HCT116 (cell line): Measurements from ENCODE around the gene NDUFB6. TPM values are rescaled to one million over a fixed set of nuclear protein-coding genes. Genes with fewer than 3 reads are reported as not detected.

ENCODE experiments used
- ATAC-seq: fragments of 200-7000 bp; cut with Tn5 transposase; 2 replicates; pipeline ENCODE4 v1.9.1; 2020; ENCODE audit warnings: mild to moderate bottlenecking, moderate library complexity
- BruUV-seq: library from RNA; stranded (reverse); fragments of 400-500 nt; replicated peaks from 2 replicates; lab custom pipeline; 2021; lab: Mats Ljungman, UMichigan
- CTCF ChIA-PET: fragments of 300-600 bp; sonication (Branson Sonifier 250); formaldehyde crosslinking; loops from one replicate; lab custom pipeline; 2021; ENCODE audit warnings: antibody characterized with exemption; lab: Charles Lee
- POLR2A ChIA-PET: fragments of 300-600, 350-600 bp; sonication (Branson Sonifier 250); formaldehyde crosslinking; loops from one replicate; lab custom pipeline; 2021; ENCODE audit warnings: antibody characterized with exemption; lab: Charles Lee
- RAD21 ChIA-PET, 2 experiments: fragments of 300-600 bp; sonication (Branson Sonifier 250); formaldehyde crosslinking; loops; one replicate each; lab custom pipeline; 2023; ENCODE audit warnings: low total read pairs in 2 of 2; ENCODE audit not compliant: uncharacterized antibody in 2 of 2, unreplicated experiment in 2 of 2, low non-redundant PET in 1 of 2; lab: Charles Lee
- DNase-seq: peaks from one replicate; pipeline ENCODE4 v3.0.0-alpha.2; 2010; ENCODE audit warnings: low read depth, low spot score
- H2AFZ ChIP-seq: fragments of 200-600 bp; shearing (Covaris generic), sonication (generic); 2 replicates; pipeline ENCODE4 v1.6.1; 2017; ENCODE audit warnings: low read depth, mixed run types, mixed read lengths, antibody characterized with exemption, low read length; ENCODE audit not compliant: poor library complexity, severe bottlenecking
- H3K27ac ChIP-seq: 2 replicates; pipeline ENCODE4 v1.5.1; 2012; ENCODE audit warnings: low read depth, low read length
- H3K27me3 ChIP-seq: fragments of 200-600 bp; sonication (generic); 2 replicates; pipeline ENCODE4 v1.6.1; 2016; ENCODE audit warnings: mixed run types, low read length, mixed read lengths; ENCODE audit not compliant: insufficient read depth
- H3K36me3 ChIP-seq, 2 experiments: fragments of 200-500 bp in 1 of 2; fragments of 200-600 bp in 1 of 2; sonication (Bioruptor generic) in 1 of 2; sonication (generic) in 1 of 2; 2 replicates each; pipeline versions ENCODE4 v1.5.1 to v1.6.1; 2014 to 2016; ENCODE audit warnings: low read length in 2 of 2, inconsistent platforms in 1 of 2, mixed read lengths in 1 of 2, mixed run types in 1 of 2; ENCODE audit not compliant: insufficient read depth in 2 of 2, control insufficient read depth in 1 of 2
- H3K4me1 ChIP-seq, 2 experiments: fragments of 200-600 bp in 1 of 2; sonication (generic) in 1 of 2; 2 replicates each; pipeline versions ENCODE4 v1.5.1 to v1.6.1; 2012 to 2017; ENCODE audit warnings: low read length in 2 of 2, inconsistent platforms in 1 of 2, mild to moderate bottlenecking in 1 of 2, mixed read lengths in 1 of 2, mixed run types in 1 of 2, moderate library complexity in 1 of 2; ENCODE audit not compliant: insufficient read depth in 2 of 2, control insufficient read depth in 1 of 2
- H3K4me2 ChIP-seq: fragments of 200-600 bp; sonication (generic); 2 replicates; pipeline ENCODE4 v1.6.1; 2017; ENCODE audit warnings: mixed run types, low read length, mixed read lengths
- H3K4me3 ChIP-seq, 2 experiments: fragments of 200-600 bp in 1 of 2; sonication (generic) in 1 of 2; replicated peaks in 1 of 2; 2 replicates each; pipeline ENCODE4 v1.5.1; 2011 to 2016; ENCODE audit warnings: low read length in 2 of 2, control low read depth in 1 of 2, low read depth in 1 of 2, mild to moderate bottlenecking in 1 of 2, mixed read lengths in 1 of 2, mixed run types in 1 of 2
- H3K79me2 ChIP-seq: fragments of 200-600 bp; sonication (generic); 2 replicates; pipeline ENCODE4 v1.6.1; 2017; ENCODE audit warnings: mild to moderate bottlenecking, mixed run types, low read length, moderate library complexity, mixed read lengths; ENCODE audit not compliant: insufficient read depth
- H3K9ac ChIP-seq: fragments of 200-600 bp; sonication (generic); 2 replicates; pipeline ENCODE4 v1.6.1; 2016; ENCODE audit warnings: low read length, mixed read lengths
- H3K9me2 ChIP-seq: fragments of 200-600 bp; sonication (generic), shearing (Covaris generic); 2 replicates; pipeline ENCODE4 v1.6.1; 2017; ENCODE audit warnings: mixed run types, mild to moderate bottlenecking, moderate library complexity; ENCODE audit not compliant: insufficient read depth
- H3K9me3 ChIP-seq, 2 experiments: fragments of 200-500 bp in 1 of 2; fragments of 200-600 bp in 1 of 2; sonication (Bioruptor generic) in 1 of 2; sonication (generic) in 1 of 2; 2 replicates each; pipeline ENCODE4 v1.6.1; 2014 to 2017; ENCODE audit warnings: low read length in 2 of 2, mixed read lengths in 2 of 2, inconsistent platforms in 1 of 2, low read depth in 1 of 2, mild to moderate bottlenecking in 1 of 2, mixed run types in 1 of 2, moderate library complexity in 1 of 2; ENCODE audit not compliant: control insufficient read depth in 1 of 2, insufficient read depth in 1 of 2
- H4K20me1 ChIP-seq: fragments of 200-600 bp; sonication (generic), shearing (Covaris generic); 2 replicates; pipeline ENCODE4 v1.6.1; 2017; ENCODE audit warnings: mixed run types, mild to moderate bottlenecking, moderate library complexity; ENCODE audit not compliant: insufficient read depth
- CEBPB ChIP-seq: IDR thresholded peaks from 2 replicates; pipeline ENCODE4 v1.6.1; 2012; ENCODE audit warnings: low read depth
- EGR1 ChIP-seq: IDR thresholded peaks from 2 replicates; pipeline ENCODE4 v1.6.1; 2012; ENCODE audit warnings: low read depth
- ELF1 ChIP-seq: IDR thresholded peaks from 2 replicates; pipeline ENCODE4 v1.6.1; 2012; ENCODE audit warnings: low read depth, borderline replicate concordance
- EZH2 ChIP-seq: fragments of 200-600 bp; sonication (generic); IDR thresholded peaks from 2 replicates; pipeline ENCODE4 v1.6.1; 2017; ENCODE audit warnings: antibody characterized with exemption, mixed run types
- EZH2phosphoT487 ChIP-seq: fragments of 200-600 bp; IDR thresholded peaks from 2 replicates; pipeline ENCODE4 v1.6.1; 2018; ENCODE audit warnings: antibody characterized with exemption, borderline replicate concordance
- JUND ChIP-seq: IDR thresholded peaks from 2 replicates; pipeline ENCODE4 v1.6.1; 2012
- POLR2A ChIP-seq: IDR thresholded peaks from 2 replicates; pipeline ENCODE4 v1.7.0; 2011; ENCODE audit warnings: borderline replicate concordance; ENCODE audit not compliant: insufficient read depth, insufficient read length; ENCODE audit errors: extremely low read depth
- POLR2AphosphoS5 ChIP-seq: IDR thresholded peaks from 2 replicates; pipeline ENCODE4 v1.6.1; 2011; ENCODE audit warnings: mild to moderate bottlenecking, low read depth, low read length, moderate library complexity
- SP1 ChIP-seq: IDR thresholded peaks from 2 replicates; pipeline ENCODE4 v1.6.1; 2012; ENCODE audit warnings: low read depth
- TCF7L2 ChIP-seq: IDR thresholded peaks from 2 replicates; pipeline ENCODE4 v1.7.0; 2011; ENCODE audit warnings: borderline replicate concordance, inconsistent platforms; ENCODE audit not compliant: insufficient read depth, insufficient read length; ENCODE audit errors: extremely low read depth
- YY1 ChIP-seq: IDR thresholded peaks from 2 replicates; pipeline ENCODE4 v1.6.1; 2011; ENCODE audit warnings: low read length, low read depth, moderate library complexity, mild to moderate bottlenecking; ENCODE audit not compliant: insufficient replicate concordance; ENCODE audit errors: extremely low read depth
- ZFX ChIP-seq: fragments of 450-650 bp; IDR thresholded peaks from 2 replicates; pipeline ENCODE4 v1.6.1; 2017
- ZNF274 ChIP-seq: fragments of 200-500 bp; sonication (Bioruptor generic); IDR thresholded peaks from 2 replicates; pipeline ENCODE4 v1.6.1; 2014; ENCODE audit warnings: mild to moderate bottlenecking, low read depth, low read length, inconsistent platforms
- intact Hi-C: fragments of 100-400 bp; cut with micrococcal nuclease; formaldehyde crosslinking; loops from 2 replicates; pipeline ENCODE4 v1.10.0; 2022
- total RNA-seq: library from RNA; stranded (reverse); gene quantifications from one replicate; pipeline ENCODE4 v1.2.1, GENCODE V29; 2021; ENCODE audit not compliant: unreplicated experiment
- TF ChIP-seq, protein P1 (sequence below): IDR thresholded peaks from 2 replicates; pipeline ENCODE4 v1.6.1; 2012; ENCODE audit warnings: low read depth
- TF ChIP-seq, protein P2 (sequence below): IDR thresholded peaks from 2 replicates; pipeline ENCODE4 v1.6.1; 2011; ENCODE audit warnings: mild to moderate bottlenecking, low read length, moderate library complexity; ENCODE audit not compliant: insufficient replicate concordance; ENCODE audit errors: extremely low read depth
- TF ChIP-seq, protein P3 (sequence below): IDR thresholded peaks from 2 replicates; pipeline ENCODE4 v1.6.1; 2012

Gene NDUFB6
- total RNA-seq, 1 experiment from 2014 or later = 68.9 TPM

DNA sequence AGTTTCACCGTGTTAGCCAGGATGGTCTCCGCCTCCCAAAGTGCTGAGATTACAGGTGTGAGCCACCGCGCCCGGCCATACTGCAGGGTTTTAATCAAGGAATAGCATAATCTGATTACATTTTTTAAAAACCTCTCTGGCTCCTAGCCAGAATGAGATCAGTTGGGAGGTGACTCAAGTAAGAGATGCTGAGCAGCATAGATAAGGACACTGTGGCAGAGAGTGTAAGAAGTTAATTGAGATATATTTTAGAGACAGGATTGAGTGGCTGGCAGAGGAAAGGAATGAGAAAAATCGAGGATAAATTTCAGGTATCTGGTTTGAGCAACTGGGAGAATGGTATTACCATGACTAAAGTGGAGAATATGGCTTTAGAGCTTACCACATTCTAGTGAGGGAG, 39.6 kb downstream of the NDUFB6 start:
- TF ChIP-seq, protein P1, sequence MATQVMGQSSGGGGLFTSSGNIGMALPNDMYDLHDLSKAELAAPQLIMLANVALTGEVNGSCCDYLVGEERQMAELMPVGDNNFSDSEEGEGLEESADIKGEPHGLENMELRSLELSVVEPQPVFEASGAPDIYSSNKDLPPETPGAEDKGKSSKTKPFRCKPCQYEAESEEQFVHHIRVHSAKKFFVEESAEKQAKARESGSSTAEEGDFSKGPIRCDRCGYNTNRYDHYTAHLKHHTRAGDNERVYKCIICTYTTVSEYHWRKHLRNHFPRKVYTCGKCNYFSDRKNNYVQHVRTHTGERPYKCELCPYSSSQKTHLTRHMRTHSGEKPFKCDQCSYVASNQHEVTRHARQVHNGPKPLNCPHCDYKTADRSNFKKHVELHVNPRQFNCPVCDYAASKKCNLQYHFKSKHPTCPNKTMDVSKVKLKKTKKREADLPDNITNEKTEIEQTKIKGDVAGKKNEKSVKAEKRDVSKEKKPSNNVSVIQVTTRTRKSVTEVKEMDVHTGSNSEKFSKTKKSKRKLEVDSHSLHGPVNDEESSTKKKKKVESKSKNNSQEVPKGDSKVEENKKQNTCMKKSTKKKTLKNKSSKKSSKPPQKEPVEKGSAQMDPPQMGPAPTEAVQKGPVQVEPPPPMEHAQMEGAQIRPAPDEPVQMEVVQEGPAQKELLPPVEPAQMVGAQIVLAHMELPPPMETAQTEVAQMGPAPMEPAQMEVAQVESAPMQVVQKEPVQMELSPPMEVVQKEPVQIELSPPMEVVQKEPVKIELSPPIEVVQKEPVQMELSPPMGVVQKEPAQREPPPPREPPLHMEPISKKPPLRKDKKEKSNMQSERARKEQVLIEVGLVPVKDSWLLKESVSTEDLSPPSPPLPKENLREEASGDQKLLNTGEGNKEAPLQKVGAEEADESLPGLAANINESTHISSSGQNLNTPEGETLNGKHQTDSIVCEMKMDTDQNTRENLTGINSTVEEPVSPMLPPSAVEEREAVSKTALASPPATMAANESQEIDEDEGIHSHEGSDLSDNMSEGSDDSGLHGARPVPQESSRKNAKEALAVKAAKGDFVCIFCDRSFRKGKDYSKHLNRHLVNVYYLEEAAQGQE = no peak
- TF ChIP-seq JUND (no peak), POLR2AphosphoS5 (no peak), CEBPB (no peak), EGR1 (no peak), EZH2 (no peak), ZNF274 (no peak), ELF1 (no peak), YY1 (no peak), ZFX (no peak), SP1 (no peak), EZH2phosphoT487 (no peak), POLR2A (no peak), TCF7L2 (no peak)
- TF ChIP-seq, protein P2, sequence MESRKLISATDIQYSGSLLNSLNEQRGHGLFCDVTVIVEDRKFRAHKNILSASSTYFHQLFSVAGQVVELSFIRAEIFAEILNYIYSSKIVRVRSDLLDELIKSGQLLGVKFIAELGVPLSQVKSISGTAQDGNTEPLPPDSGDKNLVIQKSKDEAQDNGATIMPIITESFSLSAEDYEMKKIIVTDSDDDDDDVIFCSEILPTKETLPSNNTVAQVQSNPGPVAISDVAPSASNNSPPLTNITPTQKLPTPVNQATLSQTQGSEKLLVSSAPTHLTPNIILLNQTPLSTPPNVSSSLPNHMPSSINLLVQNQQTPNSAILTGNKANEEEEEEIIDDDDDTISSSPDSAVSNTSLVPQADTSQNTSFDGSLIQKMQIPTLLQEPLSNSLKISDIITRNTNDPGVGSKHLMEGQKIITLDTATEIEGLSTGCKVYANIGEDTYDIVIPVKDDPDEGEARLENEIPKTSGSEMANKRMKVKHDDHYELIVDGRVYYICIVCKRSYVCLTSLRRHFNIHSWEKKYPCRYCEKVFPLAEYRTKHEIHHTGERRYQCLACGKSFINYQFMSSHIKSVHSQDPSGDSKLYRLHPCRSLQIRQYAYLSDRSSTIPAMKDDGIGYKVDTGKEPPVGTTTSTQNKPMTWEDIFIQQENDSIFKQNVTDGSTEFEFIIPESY = no peak
- TF ChIP-seq, protein P3, sequence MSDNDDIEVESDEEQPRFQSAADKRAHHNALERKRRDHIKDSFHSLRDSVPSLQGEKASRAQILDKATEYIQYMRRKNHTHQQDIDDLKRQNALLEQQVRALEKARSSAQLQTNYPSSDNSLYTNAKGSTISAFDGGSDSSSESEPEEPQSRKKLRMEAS = no peak
- no peak for ATAC-seq
- Histone ChIP-seq H3K27ac (no peak overlapping the region), H3K9me2 (no peaks in the 10 kb centered on the region), H3K9me3 (no peaks in the 10 kb centered on the region), H4K20me1 (no peaks in the 10 kb centered on the region), H3K79me2 (no peaks in the 10 kb centered on the region), H3K36me3 (no peaks in the 10 kb centered on the region), H3K4me3 (no peak overlapping the region), H2AFZ (no peak overlapping the region), H3K4me2 (no peak overlapping the region), H3K9ac (no peak overlapping the region), H3K4me1 (no peaks in the 10 kb centered on the region), H3K27me3 (no peaks in the 10 kb centered on the region)
- CTCF ChIA-PET = no interaction called here
- no peak for DNase-seq
- RAD21 ChIA-PET = no interaction called here
- BruUV-seq = no TSS peak
- POLR2A ChIA-PET = no interaction called here
- intact Hi-C loops = no loop called here
